ENCODE measurements around the gene SRMS. TPM values are rescaled to one million over a fixed set of nuclear protein-coding genes. Genes with fewer than 3 reads are reported as not detected.

The SRMS gene
- total and polyA plus RNA-seq, 2 donors (not counting 3 experiments of a cell fraction or from before 2014, with no cell fraction given) = not detected

- dilution Hi-C loops (cut with MboI; ENCODE audit: extremely low pct_ligation_motif_present, low sequenced_read_pairs) = no loop called here
- Histone ChIP-seq H3K9me3 (replicated peaks; ENCODE audit: control insufficient read depth, insufficient read depth, low read length) (no peaks in the 10 kb centered on the region), H3K9ac (replicated peaks; ENCODE audit: extremely low read depth, insufficient read depth, low read length) (no peak overlapping the region), H3K4me1 (ENCODE audit: control insufficient read depth, extremely low read depth, insufficient read depth, low read length) (no peaks in the 10 kb centered on the region), H3K27ac (ENCODE audit: insufficient read depth, low read depth, low read length) (no peak overlapping the region), H2AFZ (ENCODE audit: low read depth, low read length) (no peak overlapping the region), H3K9me1 (replicated peaks; ENCODE audit: control insufficient read depth, extremely low read depth, insufficient read depth, low read length) (no peaks in the 10 kb centered on the region), H3K79me2 (ENCODE audit: control insufficient read depth, insufficient read depth, low read length) (no peaks in the 10 kb centered on the region), H4K20me1 (replicated peaks; ENCODE audit: control insufficient read depth, extremely low read depth, insufficient read depth, low read length) (no peaks in the 10 kb centered on the region), H3K4me2 (ENCODE audit: insufficient read depth, low read length) (no peak overlapping the region), H3K4me3 (replicated peaks in 1 of 3; ENCODE audit: insufficient read depth in 1 of 3, low read depth in 1 of 3, low read length in 3 of 3) (no peak overlapping the region), H3K36me3 (ENCODE audit: control insufficient read depth in 2 of 2, extremely low read depth in 1 of 2, insufficient read depth in 2 of 2, low read length in 2 of 2) (no peaks in the 10 kb centered on the region), H3K27me3 (ENCODE audit: control insufficient read depth in 2 of 2, insufficient read depth in 2 of 2, low read length in 2 of 2) (no peaks in the 10 kb centered on the region)
- FAIRE-seq (no peak), DNase-seq (ENCODE audit: low read depth, low spot score) (no peak)
- BruUV-seq (replicated peaks) = no TSS peak
- CTCF ChIA-PET = interaction anchor here (0.7 to 2.1 kb wide), 4 partner anchors 9 to 391 kb away, joined by 3 to 6 read pairs (median 3); partner anchors contain the start of gene HELZ2
- POLR2A ChIA-PET = no interaction called here
- TF ChIP-seq POLR2AphosphoS5 (IDR thresholded peaks at IDR 0.05; ENCODE audit: insufficient read depth, low read depth, low read length) = no peak
- intact Hi-C loops (cut with micrococcal nuclease) = no loop called here
Measured at GRCh38 chr20:63582382-63583063, 35.0 kb upstream of the SRMS start.

- Histone ChIP-seq H2AFZ (ENCODE audit: low read depth, low read length) (no peak overlapping the region), H3K4me1 (ENCODE audit: control insufficient read depth, extremely low read depth, insufficient read depth, low read length) (no peaks in the 10 kb centered on the region), H3K9me3 (replicated peaks; ENCODE audit: control insufficient read depth, insufficient read depth, low read length) (no peaks in the 10 kb centered on the region), H4K20me1 (replicated peaks; ENCODE audit: control insufficient read depth, extremely low read depth, insufficient read depth, low read length) (no peaks in the 10 kb centered on the region), H3K4me3 (replicated peaks in 1 of 3; ENCODE audit: insufficient read depth in 1 of 3, low read depth in 1 of 3, low read length in 3 of 3) (no peak overlapping the region), H3K9me1 (replicated peaks; ENCODE audit: control insufficient read depth, extremely low read depth, insufficient read depth, low read length) (no peaks in the 10 kb centered on the region), H3K4me2 (ENCODE audit: insufficient read depth, low read length) (no peak overlapping the region), H3K27ac (ENCODE audit: insufficient read depth, low read depth, low read length) (no peak overlapping the region), H3K27me3 (ENCODE audit: control insufficient read depth in 2 of 2, insufficient read depth in 2 of 2, low read length in 2 of 2) (no peaks in the 10 kb centered on the region), H3K9ac (replicated peaks; ENCODE audit: extremely low read depth, insufficient read depth, low read length) (no peak overlapping the region), H3K79me2 (ENCODE audit: control insufficient read depth, insufficient read depth, low read length) (no peaks in the 10 kb centered on the region), H3K36me3 (ENCODE audit: control insufficient read depth in 2 of 2, extremely low read depth in 1 of 2, insufficient read depth in 2 of 2, low read length in 2 of 2) (no peaks in the 10 kb centered on the region)
- TF ChIP-seq CTCF (IDR thresholded peaks at IDR 0.05; ENCODE audit: extremely low read depth in 1 of 2, insufficient read depth in 1 of 2, low read depth in 1 of 2, low read length in 2 of 2) (peak in 1 of 2 donors; percentile 34), POLR2AphosphoS5 (IDR thresholded peaks at IDR 0.05; ENCODE audit: insufficient read depth, low read depth, low read length) (no peak)
- DNase-seq (ENCODE audit: low read depth, low spot score) (peak; percentile 28), FAIRE-seq (no peak)
- dilution Hi-C loops (cut with MboI; ENCODE audit: extremely low pct_ligation_motif_present, low sequenced_read_pairs) (no loop called here), intact Hi-C loops (cut with micrococcal nuclease) (no loop called here)
- no TSS peak for BruUV-seq (replicated peaks)
- ChIA-PET CTCF (interaction anchor here (0.7 to 1.8 kb wide), 7 partner anchors 13 to 300 kb away, joined by 3 to 6 read pairs (median 3); no protein-coding TSS in a partner anchor), POLR2A (no interaction called here)
Measured at GRCh38 chr20:63580796-63581461, 33.4 kb upstream of the SRMS start.

All from endothelial cell of umbilical vein (primary cell).